Effector memory CD8-positive, alpha-beta T cell (primary cell): ENCODE results near the gene ST8SIA1.

ENCODE experiments used
- ATAC-seq: fragments of 150-1000 bp; cut with Tn5 transposase; replicated peaks from 2 replicates; pipeline ENCODE4 v1.10.0; 2021; ENCODE audit warnings: mild to moderate bottlenecking, moderate library complexity
- DNase-seq, 3 experiments: peaks; one replicate each; pipeline ENCODE4 v3.0.0; 2021
- H3K27ac Mint-ChIP-seq, 2 donors: one replicate each; pipeline ENCODE4 v1.8.0; 2022; ENCODE audit warnings: mild to moderate bottlenecking in 2 of 2, mixed read lengths in 2 of 2, moderate library complexity in 2 of 2
- H3K27me3 Mint-ChIP-seq, 2 donors: one replicate each; pipeline ENCODE4 v1.8.0; 2022; ENCODE audit warnings: mixed read lengths in 2 of 2
- H3K36me3 Mint-ChIP-seq: one replicate; pipeline ENCODE4 v1.8.0; 2022; ENCODE audit warnings: mild to moderate bottlenecking, moderate library complexity, mixed read lengths; ENCODE audit not compliant: insufficient read depth
- H3K4me1 Mint-ChIP-seq, 2 donors: one replicate each; pipeline ENCODE4 v1.8.0; 2022; ENCODE audit warnings: low read depth in 2 of 2, mixed read lengths in 2 of 2
- H3K4me3 Mint-ChIP-seq, 2 donors: one replicate each; pipeline ENCODE4 v1.8.0; 2022; ENCODE audit warnings: mild to moderate bottlenecking in 2 of 2, mixed read lengths in 2 of 2, moderate library complexity in 2 of 2
- H3K9me3 Mint-ChIP-seq, 2 donors: one replicate each; pipeline ENCODE4 v1.8.0; 2022; ENCODE audit warnings: mixed read lengths in 2 of 2

Gene ST8SIA1

GRCh38 chr12:22266101-22266500 is 68.4 kb downstream of the ST8SIA1 start:
- no peaks in the 10 kb centered on the region for H3K36me3 Mint-ChIP-seq
- H3K27ac Mint-ChIP-seq: peak overlapping the region in 1 of 2 donors; percentile 23
- H3K9me3 Mint-ChIP-seq: no peaks in the 10 kb centered on the region
- H3K4me3 Mint-ChIP-seq: no peak overlapping the region
- DNase-seq: no peak
- peaks cover 3 to 4% of the 10 kb centered on the region in 2 donors for H3K4me1 Mint-ChIP-seq
- no peaks in the 10 kb centered on the region for H3K27me3 Mint-ChIP-seq
- no peak for ATAC-seq

GRCh38 chr12:22264380-22264779 is 70.1 kb downstream of the ST8SIA1 start:
- Mint-ChIP-seq H3K4me3 (no peak overlapping the region), H3K27ac (no peak overlapping the region), H3K36me3 (no peaks in the 10 kb centered on the region), H3K27me3 (no peaks in the 10 kb centered on the region), H3K9me3 (no peaks in the 10 kb centered on the region), H3K4me1 (peaks cover 3 to 4% of the 10 kb centered on the region in 2 donors)
- ATAC-seq: no peak
- DNase-seq: no peak

- H3K9me3 Mint-ChIP-seq: no peaks in the 10 kb centered on the region
- H3K4me1 Mint-ChIP-seq: no peaks in the 10 kb centered on the region
- ATAC-seq: no peak
These were observed 72.2 kb downstream of the ST8SIA1 start for GRCh38 chr12:22262309-22262708.

GRCh38 chr12:22257100-22257499 is 77.4 kb downstream of the ST8SIA1 start:
- Mint-ChIP-seq H3K27ac (no peak overlapping the region), H3K9me3 (no peaks in the 10 kb centered on the region), H3K27me3 (no peaks in the 10 kb centered on the region), H3K36me3 (peaks cover 2% of the 10 kb centered on the region), H3K4me1 (no peaks in the 10 kb centered on the region), H3K4me3 (no peak overlapping the region)
- ATAC-seq (no peak), DNase-seq (no peak)

More at GRCh38 chr12:22262309-22262708, 72.2 kb downstream of the ST8SIA1 start:
- H3K27ac Mint-ChIP-seq: no peak overlapping the region
- no peak for DNase-seq
- H3K27me3 Mint-ChIP-seq: no peaks in the 10 kb centered on the region
- no peak overlapping the region for H3K4me3 Mint-ChIP-seq
- H3K36me3 Mint-ChIP-seq: no peaks in the 10 kb centered on the region

- H3K36me3 Mint-ChIP-seq: peaks cover 2% of the 10 kb centered on the region
- H3K27ac Mint-ChIP-seq: no peak overlapping the region
- no peaks in the 10 kb centered on the region for H3K9me3 Mint-ChIP-seq
- no peaks in the 10 kb centered on the region for H3K27me3 Mint-ChIP-seq
- H3K4me3 Mint-ChIP-seq: no peak overlapping the region
- no peak for ATAC-seq
- DNase-seq: no peak
- no peaks in the 10 kb centered on the region for H3K4me1 Mint-ChIP-seq
These were observed 77.9 kb downstream of the ST8SIA1 start for GRCh38 chr12:22256605-22257004.

GRCh38 chr12:22256041-22256441 is 78.5 kb downstream of the ST8SIA1 start:
- no peak overlapping the region for H3K4me3 Mint-ChIP-seq
- H3K27me3 Mint-ChIP-seq: no peaks in the 10 kb centered on the region
- ATAC-seq (no peak), DNase-seq (no peak)
- H3K4me1 Mint-ChIP-seq: peaks cover 0 to under 1% of the 10 kb centered on the region in 2 donors
- H3K9me3 Mint-ChIP-seq: no peaks in the 10 kb centered on the region
- no peak overlapping the region for H3K27ac Mint-ChIP-seq
- peaks cover 2% of the 10 kb centered on the region for H3K36me3 Mint-ChIP-seq

- no peak for DNase-seq
- no peak for ATAC-seq
- Mint-ChIP-seq H3K9me3 (no peaks in the 10 kb centered on the region), H3K36me3 (peaks cover 2% of the 10 kb centered on the region), H3K27me3 (no peaks in the 10 kb centered on the region), H3K4me1 (peaks cover 0 to 2% of the 10 kb centered on the region in 2 donors), H3K27ac (no peak overlapping the region), H3K4me3 (no peak overlapping the region)
These were observed 79.4 kb downstream of the ST8SIA1 start for GRCh38 chr12:22255097-22255496.

- no peak for ATAC-seq
- DNase-seq: no peak
- Mint-ChIP-seq H3K4me1 (peaks cover 0 to 2% of the 10 kb centered on the region in 2 donors), H3K4me3 (no peak overlapping the region), H3K36me3 (peaks cover 4% of the 10 kb centered on the region), H3K27ac (no peak overlapping the region), H3K9me3 (no peaks in the 10 kb centered on the region), H3K27me3 (no peaks in the 10 kb centered on the region)
These were observed 80.0 kb downstream of the ST8SIA1 start for GRCh38 chr12:22254478-22254877.

- H3K4me1 Mint-ChIP-seq: peaks cover 0 to 2% of the 10 kb centered on the region in 2 donors
- ATAC-seq: no peak
- no peaks in the 10 kb centered on the region for H3K9me3 Mint-ChIP-seq
- no peaks in the 10 kb centered on the region for H3K27me3 Mint-ChIP-seq
- H3K27ac Mint-ChIP-seq: no peak overlapping the region
- H3K4me3 Mint-ChIP-seq: no peak overlapping the region
- peaks cover 9% of the 10 kb centered on the region for H3K36me3 Mint-ChIP-seq
- DNase-seq: no peak
These were observed 82.5 kb downstream of the ST8SIA1 start for GRCh38 chr12:22252057-22252456.

- DNase-seq (no peak), ATAC-seq (no peak)
- H3K9me3 Mint-ChIP-seq: no peaks in the 10 kb centered on the region
- no peak overlapping the region for H3K27ac Mint-ChIP-seq
- H3K36me3 Mint-ChIP-seq: peaks cover 9% of the 10 kb centered on the region
- no peak overlapping the region for H3K4me3 Mint-ChIP-seq
- peaks cover 0 to 2% of the 10 kb centered on the region in 2 donors for H3K4me1 Mint-ChIP-seq
- H3K27me3 Mint-ChIP-seq: no peaks in the 10 kb centered on the region
These were observed 83.7 kb downstream of the ST8SIA1 start for GRCh38 chr12:22250762-22251161.

GRCh38 chr12:22248571-22249115 is 85.9 kb downstream of the ST8SIA1 start:
- Mint-ChIP-seq H3K4me1 (peaks cover 0 to 2% of the 10 kb centered on the region in 2 donors), H3K36me3 (peaks cover 9% of the 10 kb centered on the region), H3K4me3 (no peak overlapping the region), H3K9me3 (no peaks in the 10 kb centered on the region), H3K27me3 (no peaks in the 10 kb centered on the region), H3K27ac (no peak overlapping the region)
- ATAC-seq (no peak), DNase-seq (no peak)

- ATAC-seq (no peak), DNase-seq (no peak)
- H3K36me3 Mint-ChIP-seq: peaks cover 9% of the 10 kb centered on the region
- peaks cover 0 to 2% of the 10 kb centered on the region in 2 donors for H3K4me1 Mint-ChIP-seq
- no peaks in the 10 kb centered on the region for H3K9me3 Mint-ChIP-seq
- H3K27me3 Mint-ChIP-seq: no peaks in the 10 kb centered on the region
- no peak overlapping the region for H3K4me3 Mint-ChIP-seq
- no peak overlapping the region for H3K27ac Mint-ChIP-seq
These were observed 86.4 kb downstream of the ST8SIA1 start for GRCh38 chr12:22248121-22248520.

- Mint-ChIP-seq H3K36me3 (peaks cover 9% of the 10 kb centered on the region), H3K4me3 (no peak overlapping the region), H3K27ac (no peak overlapping the region), H3K9me3 (no peaks in the 10 kb centered on the region), H3K4me1 (peaks cover 0 to 2% of the 10 kb centered on the region in 2 donors), H3K27me3 (no peaks in the 10 kb centered on the region)
- no peak for DNase-seq
- no peak for ATAC-seq
These were observed 88.2 kb downstream of the ST8SIA1 start for GRCh38 chr12:22246217-22246846.

- ATAC-seq (no peak), DNase-seq (no peak)
- Mint-ChIP-seq H3K27ac (no peak overlapping the region), H3K9me3 (no peaks in the 10 kb centered on the region), H3K27me3 (no peaks in the 10 kb centered on the region), H3K36me3 (peaks cover 3% of the 10 kb centered on the region), H3K4me1 (no peaks in the 10 kb centered on the region), H3K4me3 (no peak overlapping the region)
These were observed 91.8 kb downstream of the ST8SIA1 start for GRCh38 chr12:22242726-22243125.
